HL-60 (cell line): ENCODE data around the gene GRID2.

Experiments used
- DNase-seq, 2 experiments: peaks; one replicate each; pipeline ENCODE4 v3.0.0-alpha.2; 2010 to 2020; ENCODE audit warnings: low read depth in 1 of 2, low spot score in 1 of 2
- H3K27ac ChIP-seq: fragments of 250-450 bp; sonication (Bioruptor Pico); replicated peaks from 2 replicates; pipeline ENCODE4 v1.5.1; 2020; ENCODE audit warnings: mild to moderate bottlenecking, moderate library complexity
- H3K27me3 ChIP-seq: fragments of 250-450 bp; sonication (Bioruptor Pico); 2 replicates; pipeline ENCODE4 v1.5.1; 2021; ENCODE audit warnings: mild to moderate bottlenecking, moderate library complexity; ENCODE audit not compliant: insufficient read depth, poor library complexity, severe bottlenecking
- H3K4me3 ChIP-seq: replicated peaks from 2 replicates; pipeline ENCODE4 v1.5.1; 2011; ENCODE audit warnings: mild to moderate bottlenecking, control low read depth, low read length; ENCODE audit not compliant: insufficient read depth
- GABPA ChIP-seq: IDR thresholded peaks from 2 replicates; pipeline ENCODE4 v1.6.1; 2012; ENCODE audit warnings: low read depth
- POLR2AphosphoS5 ChIP-seq: IDR thresholded peaks from 2 replicates; pipeline ENCODE4 v1.6.1; 2012; ENCODE audit warnings: low read depth
- SPI1 ChIP-seq: IDR thresholded peaks from 2 replicates; pipeline ENCODE4 v1.6.1; 2012; ENCODE audit warnings: low read depth, mild to moderate bottlenecking, borderline replicate concordance
- TF ChIP-seq, protein P1 (sequence below): IDR thresholded peaks from 2 replicates; pipeline ENCODE4 v1.6.1; 2012; ENCODE audit warnings: low read depth; ENCODE audit not compliant: insufficient replicate concordance
- TF ChIP-seq, protein P2 (sequence below): IDR thresholded peaks from one replicate; pipeline ENCODE4 v1.5.1; 2011; ENCODE audit warnings: low read length, control low read depth, inconsistent platforms; ENCODE audit not compliant: insufficient read depth

Gene GRID2

DNA sequence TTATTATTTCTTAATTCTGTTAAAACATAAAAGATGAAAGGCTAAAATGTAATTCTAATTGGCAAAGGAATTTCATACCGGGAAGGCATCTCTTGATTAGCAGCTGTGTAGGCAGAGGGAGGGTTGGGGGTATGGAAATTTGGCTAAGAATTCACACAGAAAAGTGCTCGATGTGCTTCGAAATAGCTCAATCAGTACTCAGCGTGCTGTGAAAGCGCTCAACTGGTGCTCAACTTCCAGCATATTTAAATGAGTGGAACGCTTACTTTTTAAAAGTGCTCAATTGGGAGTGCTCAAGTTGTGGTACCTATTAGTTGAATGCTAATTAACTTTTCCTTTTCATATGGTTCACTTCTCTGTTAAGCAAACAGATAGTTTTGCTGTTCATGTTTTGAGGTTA is 828.9 kb downstream of the GRID2 start:
- Histone ChIP-seq H3K27ac (no peak overlapping the region), H3K27me3 (no peaks in the 10 kb centered on the region), H3K4me3 (no peak overlapping the region)
- no peak for DNase-seq
- TF ChIP-seq, protein P1, sequence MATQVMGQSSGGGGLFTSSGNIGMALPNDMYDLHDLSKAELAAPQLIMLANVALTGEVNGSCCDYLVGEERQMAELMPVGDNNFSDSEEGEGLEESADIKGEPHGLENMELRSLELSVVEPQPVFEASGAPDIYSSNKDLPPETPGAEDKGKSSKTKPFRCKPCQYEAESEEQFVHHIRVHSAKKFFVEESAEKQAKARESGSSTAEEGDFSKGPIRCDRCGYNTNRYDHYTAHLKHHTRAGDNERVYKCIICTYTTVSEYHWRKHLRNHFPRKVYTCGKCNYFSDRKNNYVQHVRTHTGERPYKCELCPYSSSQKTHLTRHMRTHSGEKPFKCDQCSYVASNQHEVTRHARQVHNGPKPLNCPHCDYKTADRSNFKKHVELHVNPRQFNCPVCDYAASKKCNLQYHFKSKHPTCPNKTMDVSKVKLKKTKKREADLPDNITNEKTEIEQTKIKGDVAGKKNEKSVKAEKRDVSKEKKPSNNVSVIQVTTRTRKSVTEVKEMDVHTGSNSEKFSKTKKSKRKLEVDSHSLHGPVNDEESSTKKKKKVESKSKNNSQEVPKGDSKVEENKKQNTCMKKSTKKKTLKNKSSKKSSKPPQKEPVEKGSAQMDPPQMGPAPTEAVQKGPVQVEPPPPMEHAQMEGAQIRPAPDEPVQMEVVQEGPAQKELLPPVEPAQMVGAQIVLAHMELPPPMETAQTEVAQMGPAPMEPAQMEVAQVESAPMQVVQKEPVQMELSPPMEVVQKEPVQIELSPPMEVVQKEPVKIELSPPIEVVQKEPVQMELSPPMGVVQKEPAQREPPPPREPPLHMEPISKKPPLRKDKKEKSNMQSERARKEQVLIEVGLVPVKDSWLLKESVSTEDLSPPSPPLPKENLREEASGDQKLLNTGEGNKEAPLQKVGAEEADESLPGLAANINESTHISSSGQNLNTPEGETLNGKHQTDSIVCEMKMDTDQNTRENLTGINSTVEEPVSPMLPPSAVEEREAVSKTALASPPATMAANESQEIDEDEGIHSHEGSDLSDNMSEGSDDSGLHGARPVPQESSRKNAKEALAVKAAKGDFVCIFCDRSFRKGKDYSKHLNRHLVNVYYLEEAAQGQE, result no peak
- TF ChIP-seq GABPA, result no peak
- TF ChIP-seq, protein P2, sequence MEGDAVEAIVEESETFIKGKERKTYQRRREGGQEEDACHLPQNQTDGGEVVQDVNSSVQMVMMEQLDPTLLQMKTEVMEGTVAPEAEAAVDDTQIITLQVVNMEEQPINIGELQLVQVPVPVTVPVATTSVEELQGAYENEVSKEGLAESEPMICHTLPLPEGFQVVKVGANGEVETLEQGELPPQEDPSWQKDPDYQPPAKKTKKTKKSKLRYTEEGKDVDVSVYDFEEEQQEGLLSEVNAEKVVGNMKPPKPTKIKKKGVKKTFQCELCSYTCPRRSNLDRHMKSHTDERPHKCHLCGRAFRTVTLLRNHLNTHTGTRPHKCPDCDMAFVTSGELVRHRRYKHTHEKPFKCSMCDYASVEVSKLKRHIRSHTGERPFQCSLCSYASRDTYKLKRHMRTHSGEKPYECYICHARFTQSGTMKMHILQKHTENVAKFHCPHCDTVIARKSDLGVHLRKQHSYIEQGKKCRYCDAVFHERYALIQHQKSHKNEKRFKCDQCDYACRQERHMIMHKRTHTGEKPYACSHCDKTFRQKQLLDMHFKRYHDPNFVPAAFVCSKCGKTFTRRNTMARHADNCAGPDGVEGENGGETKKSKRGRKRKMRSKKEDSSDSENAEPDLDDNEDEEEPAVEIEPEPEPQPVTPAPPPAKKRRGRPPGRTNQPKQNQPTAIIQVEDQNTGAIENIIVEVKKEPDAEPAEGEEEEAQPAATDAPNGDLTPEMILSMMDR, result no peak
- no peak for TF ChIP-seq POLR2AphosphoS5
- TF ChIP-seq SPI1, result no peak

DNA sequence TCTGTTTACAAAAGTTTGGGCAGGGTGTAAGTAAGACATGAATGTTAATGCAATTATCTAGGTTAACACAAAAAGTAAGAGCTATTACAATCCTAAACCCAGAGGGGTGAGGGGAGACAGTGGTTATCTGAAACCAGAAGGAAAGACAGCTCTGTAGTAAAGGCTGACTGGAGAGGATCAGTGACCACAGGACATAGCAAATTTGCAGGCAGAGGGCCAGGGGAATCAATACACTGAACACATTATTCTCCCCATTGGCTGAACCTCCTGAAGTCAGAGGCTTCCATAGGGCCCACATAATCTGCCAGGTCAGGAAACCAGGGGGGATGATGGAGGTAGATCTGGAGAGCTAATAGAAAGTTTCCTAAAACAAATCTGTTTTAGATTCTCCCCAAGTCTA is 835.4 kb downstream of the GRID2 start:
- H3K4me3 ChIP-seq, result no peak overlapping the region
- no peak overlapping the region for H3K27ac ChIP-seq
- DNase-seq, result no peak
- TF ChIP-seq, protein P1, result no peak
- TF ChIP-seq SPI1 (no peak), GABPA (no peak), POLR2AphosphoS5 (no peak)
- TF ChIP-seq, protein P2, result no peak
- no peaks in the 10 kb centered on the region for H3K27me3 ChIP-seq

DNA sequence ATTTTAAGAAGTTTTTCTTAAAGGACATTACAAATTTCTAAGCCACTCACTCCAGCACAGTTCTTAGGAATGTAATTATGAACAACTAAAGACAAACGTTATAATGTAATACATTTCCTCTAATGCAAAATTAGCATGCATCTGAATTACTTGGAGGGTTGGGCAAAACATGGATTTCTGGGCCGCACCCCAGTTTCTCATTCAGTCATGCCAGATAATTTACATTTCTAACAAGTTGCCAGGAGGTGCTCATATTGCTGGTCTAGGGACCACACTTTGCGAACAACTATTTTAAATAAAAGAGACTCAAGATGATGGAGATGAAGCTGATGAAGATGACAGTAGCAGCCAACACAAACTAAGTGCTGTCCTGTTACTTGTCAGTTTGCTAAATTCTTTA is 840.1 kb downstream of the GRID2 start:
- Histone ChIP-seq H3K27me3 (no peaks in the 10 kb centered on the region), H3K27ac (no peak overlapping the region), H3K4me3 (no peak overlapping the region)
- DNase-seq, result no peak
- TF ChIP-seq GABPA, result no peak
- TF ChIP-seq, protein P2, result no peak
- TF ChIP-seq, protein P1, result no peak
- TF ChIP-seq SPI1, result no peak
- TF ChIP-seq POLR2AphosphoS5, result no peak
